ENCODE measurements around the gene ACOXL. TPM values are rescaled to one million over a fixed set of nuclear protein-coding genes. Genes with fewer than 3 reads are reported as not detected.

The ACOXL gene
- total and polyA plus RNA-seq, 2 of the 8 experiments (the other 6 are each of a cell fraction or from before 2014, with no cell fraction given) = 11.4 to 20.6 TPM

GRCh38 chr2:110854355-110855081 lies 122.1 kb downstream of the ACOXL start:
- CTCF ChIA-PET (ENCODE audit: partially characterized antibody) = interaction anchor here (0.7 to 6.4 kb wide), 10 partner anchors 8 to 270 kb away, joined by 3 to 58 read pairs (median 20); no protein-coding TSS in a partner anchor

More at GRCh38 chr2:110854355-110855081, 122.1 kb downstream of the ACOXL start:
- FAIRE-seq = no peak
- Histone ChIP-seq H3K4me3 (ENCODE audit: extremely low read depth in 1 of 4, insufficient read depth in 2 of 4, low read depth in 3 of 4, low read length in 4 of 4) (no peak overlapping the region), H3K4me2 (ENCODE audit: insufficient read depth in 1 of 2, low read depth in 2 of 2, low read length in 2 of 2) (no peak overlapping the region), H4K20me1 (replicated peaks in 1 of 2; ENCODE audit: control insufficient read depth in 1 of 2, insufficient read depth in 2 of 2, low read length in 2 of 2) (peaks cover 0 to 2% of the 10 kb centered on the region in 2 experiments), H3K14ac (ENCODE audit: insufficient read length) (no peak overlapping the region), H3K56ac (replicated peaks; ENCODE audit: insufficient read length, low read depth, low read length) (no peak overlapping the region), H4K91ac (replicated peaks; ENCODE audit: insufficient read length, low read length) (no peak overlapping the region), H3K27ac (ENCODE audit: low read depth, low read length) (no peak overlapping the region), H3K27me3 (replicated peaks in 1 of 4; ENCODE audit: control insufficient read depth in 3 of 4, extremely low read depth in 1 of 4, insufficient read depth in 3 of 4, low read length in 3 of 4) (no peaks in the 10 kb centered on the region), H3K79me1 (ENCODE audit: low read depth, low read length) (no peaks in the 10 kb centered on the region), H2BK20ac (ENCODE audit: low read length) (no peak overlapping the region), H2BK120ac (replicated peaks; ENCODE audit: low read depth, low read length) (no peak overlapping the region), H2BK12ac (ENCODE audit: low read depth, low read length) (0 out of 2 replicates have a peak overlapping the region, but pooled peaks have one; percentile 20), H3K36me3 (ENCODE audit: control insufficient read depth in 2 of 4, insufficient read depth in 4 of 4, low read length in 3 of 4) (no peaks in the 10 kb centered on the region; a peak in 2 of 8 replicates), H3K18ac (ENCODE audit: extremely low read depth, low read length) (peak overlapping the region; percentile 27; the same call in 1 of the 2 replicates), H3K4me1 (replicated peaks in 1 of 4; ENCODE audit: control insufficient read depth in 3 of 4, insufficient read depth in 4 of 4, low read length in 3 of 4) (peaks cover 2 to 15% (median 10%) of the 10 kb centered on the region in 4 experiments; a peak in 5 of 7 replicates), H2AK5ac (ENCODE audit: low read depth, low read length) (peak overlapping the region; percentile 34; the same call in 1 of the 2 replicates), H3K4ac (replicated peaks; ENCODE audit: insufficient read length, low read depth, low read length) (no peak overlapping the region), H4K8ac (ENCODE audit: extremely low read depth, insufficient read depth, low read length) (no peak overlapping the region), H3K9ac (replicated peaks in 1 of 4; ENCODE audit: extremely low read depth in 1 of 4, low read depth in 3 of 4, low read length in 3 of 4) (no peak overlapping the region), H2AFZ (ENCODE audit: low read length) (no peak overlapping the region), H3K23ac (ENCODE audit: insufficient read length) (no peak overlapping the region), H4K5ac (ENCODE audit: insufficient read length, low read depth, low read length) (no peak overlapping the region), H3K23me2 (ENCODE audit: low read depth, low read length) (no peaks in the 10 kb centered on the region), H3K79me2 (ENCODE audit: control insufficient read depth in 1 of 2, insufficient read depth in 2 of 2, low read length in 2 of 2) (no peaks in the 10 kb centered on the region), H3K9me3 (ENCODE audit: insufficient read depth in 2 of 2, low read depth in 1 of 2, low read length in 1 of 2) (no peaks in the 10 kb centered on the region), H2BK15ac (ENCODE audit: low read length) (no peak overlapping the region; the same call in 1 of the 2 replicates), H2BK5ac (ENCODE audit: low read depth, low read length) (0 out of 2 replicates have a peak overlapping the region, but pooled peaks have one; percentile 12)
- DNase-seq (ENCODE audit: low read depth in 1 of 2, low spot score in 2 of 2) = peak in 1 of 2 experiments; percentile 60
- POLR2A ChIA-PET (ENCODE audit: partially characterized antibody) = no interaction called here
- TF ChIP-seq NRF1 (IDR thresholded peaks at IDR 0.05; ENCODE audit: low read depth, low read length) (no peak), TCF12 (IDR thresholded peaks at IDR 0.05; ENCODE audit: low read depth, low read length) (no peak), RAD21 (IDR thresholded peaks at IDR 0.05 in 1 of 2, conservative IDR thresholded peaks at IDR 0.05 in 1 of 2; ENCODE audit: low read depth in 2 of 2, low read length in 2 of 2) (peak; percentile 19 to 52), EZH2 (IDR thresholded peaks at IDR 0.05; ENCODE audit: low read depth, low read length, severe bottlenecking) (no peak)
- TF ChIP-seq, protein P1, sequence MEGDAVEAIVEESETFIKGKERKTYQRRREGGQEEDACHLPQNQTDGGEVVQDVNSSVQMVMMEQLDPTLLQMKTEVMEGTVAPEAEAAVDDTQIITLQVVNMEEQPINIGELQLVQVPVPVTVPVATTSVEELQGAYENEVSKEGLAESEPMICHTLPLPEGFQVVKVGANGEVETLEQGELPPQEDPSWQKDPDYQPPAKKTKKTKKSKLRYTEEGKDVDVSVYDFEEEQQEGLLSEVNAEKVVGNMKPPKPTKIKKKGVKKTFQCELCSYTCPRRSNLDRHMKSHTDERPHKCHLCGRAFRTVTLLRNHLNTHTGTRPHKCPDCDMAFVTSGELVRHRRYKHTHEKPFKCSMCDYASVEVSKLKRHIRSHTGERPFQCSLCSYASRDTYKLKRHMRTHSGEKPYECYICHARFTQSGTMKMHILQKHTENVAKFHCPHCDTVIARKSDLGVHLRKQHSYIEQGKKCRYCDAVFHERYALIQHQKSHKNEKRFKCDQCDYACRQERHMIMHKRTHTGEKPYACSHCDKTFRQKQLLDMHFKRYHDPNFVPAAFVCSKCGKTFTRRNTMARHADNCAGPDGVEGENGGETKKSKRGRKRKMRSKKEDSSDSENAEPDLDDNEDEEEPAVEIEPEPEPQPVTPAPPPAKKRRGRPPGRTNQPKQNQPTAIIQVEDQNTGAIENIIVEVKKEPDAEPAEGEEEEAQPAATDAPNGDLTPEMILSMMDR (IDR thresholded peaks at IDR 0.05; ENCODE audit: control extremely low read depth in 1 of 3, insufficient read depth in 1 of 3, low read depth in 1 of 3, low read length in 3 of 3) = peak; percentile 47 to 63 (median 49)
